NB4 (cell line): Measurements from ENCODE around the gene ROBO2.

Experiments
- MYC ChIP-seq: IDR thresholded peaks from 2 replicates; pipeline ENCODE4 v1.6.1; 2011; ENCODE audit warnings: low read depth, low read length
- TF ChIP-seq, protein P1 (sequence below): IDR thresholded peaks from one replicate; pipeline ENCODE4 v1.5.1; 2012; ENCODE audit warnings: low read depth, low read length

DNA sequence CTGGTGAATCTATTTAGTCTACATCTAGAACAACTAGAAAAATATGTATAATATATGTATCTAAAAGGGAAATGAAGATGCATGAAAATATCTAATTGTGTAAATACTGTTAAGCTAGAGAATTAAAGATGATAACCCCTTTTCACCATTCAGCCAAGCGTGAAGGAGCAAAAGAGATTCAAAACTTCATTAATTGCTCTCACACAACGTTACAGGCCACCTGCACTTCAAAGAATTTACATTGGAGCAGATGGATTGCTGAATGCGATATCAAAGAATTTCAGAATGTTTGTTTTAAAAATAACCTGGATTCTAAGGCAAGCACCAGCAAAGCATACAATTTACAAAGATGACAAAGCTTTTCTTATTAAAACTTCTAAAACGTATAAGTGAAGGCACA is 243.2 kb downstream of the ROBO2 start:
- no peak for TF ChIP-seq MYC
- TF ChIP-seq, protein P1, sequence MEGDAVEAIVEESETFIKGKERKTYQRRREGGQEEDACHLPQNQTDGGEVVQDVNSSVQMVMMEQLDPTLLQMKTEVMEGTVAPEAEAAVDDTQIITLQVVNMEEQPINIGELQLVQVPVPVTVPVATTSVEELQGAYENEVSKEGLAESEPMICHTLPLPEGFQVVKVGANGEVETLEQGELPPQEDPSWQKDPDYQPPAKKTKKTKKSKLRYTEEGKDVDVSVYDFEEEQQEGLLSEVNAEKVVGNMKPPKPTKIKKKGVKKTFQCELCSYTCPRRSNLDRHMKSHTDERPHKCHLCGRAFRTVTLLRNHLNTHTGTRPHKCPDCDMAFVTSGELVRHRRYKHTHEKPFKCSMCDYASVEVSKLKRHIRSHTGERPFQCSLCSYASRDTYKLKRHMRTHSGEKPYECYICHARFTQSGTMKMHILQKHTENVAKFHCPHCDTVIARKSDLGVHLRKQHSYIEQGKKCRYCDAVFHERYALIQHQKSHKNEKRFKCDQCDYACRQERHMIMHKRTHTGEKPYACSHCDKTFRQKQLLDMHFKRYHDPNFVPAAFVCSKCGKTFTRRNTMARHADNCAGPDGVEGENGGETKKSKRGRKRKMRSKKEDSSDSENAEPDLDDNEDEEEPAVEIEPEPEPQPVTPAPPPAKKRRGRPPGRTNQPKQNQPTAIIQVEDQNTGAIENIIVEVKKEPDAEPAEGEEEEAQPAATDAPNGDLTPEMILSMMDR, result no peak
